Thyroid gland (tissue), 4 donors: ENCODE measurements around the gene AK1. TPM values are rescaled to one million over a fixed set of nuclear protein-coding genes. Genes with fewer than 3 reads are reported as not detected.

ENCODE experiments used
- DNase-seq, 2 donors: peaks; one replicate each; pipeline ENCODE4 v3.0.0-alpha.2; 2019
- H3K27ac ChIP-seq, 3 donors: fragments of 200-600 bp; sonication (generic); 1 replicate in 2 of 3; 2 replicates in 1 of 3; pipeline ENCODE4 v1.5.1; 2016 to 2019; ENCODE audit warnings: mild to moderate bottlenecking in 1 of 3, moderate library complexity in 1 of 3
- H3K27me3 ChIP-seq: fragments of 200-600 bp; sonication (generic); one replicate; pipeline ENCODE4 v1.5.1; 2019
- H3K36me3 ChIP-seq, 2 donors: fragments of 200-600 bp; sonication (generic); one replicate each; pipeline ENCODE4 v1.5.1; 2016 to 2019
- H3K4me1 ChIP-seq, 2 donors: fragments of 200-600 bp; sonication (generic); one replicate each; pipeline ENCODE4 v1.5.1; 2017 to 2019
- H3K4me3 ChIP-seq, 3 donors: fragments of 200-600 bp; sonication (generic); replicated peaks in 1 of 3; 1 replicate in 2 of 3; 2 replicates in 1 of 3; pipeline ENCODE4 v1.5.1; 2016; ENCODE audit warnings: mild to moderate bottlenecking in 1 of 3
- H3K9me3 ChIP-seq: fragments of 200-600 bp; sonication (generic); one replicate; pipeline ENCODE4 v1.5.1; 2017
- POLR2A ChIP-seq, 2 donors: fragments of 450-650 bp; IDR thresholded peaks; one replicate each; pipeline ENCODE4 v1.6.1; 2017; ENCODE audit warnings: antibody characterized with exemption in 2 of 2, mild to moderate bottlenecking in 2 of 2, moderate library complexity in 1 of 2
- WGBS, 2 donors: methylation state at CpG; one replicate each; pipeline ENCODE4 v1.1.5; 2017; 5-methylcytosine and 5-hydroxymethylcytosine counted together
- intact Hi-C: fragments of 100-400 bp; cut with DNase I; formaldehyde crosslinking; loops from one replicate; pipeline ENCODE4 v1.15.1; 2023
- total RNA-seq, 4 donors: library from RNA; depleted of rRNA; stranded (reverse); fragments of >200 nt; gene quantifications; one replicate each; pipeline ENCODE4 v1.2.3, GENCODE V29; 2016
- TF ChIP-seq, protein P1 (sequence below), 6 experiments: fragments of 200-600 bp in 3 of 6; fragments of 450-650 bp in 3 of 6; sonication (generic) in 3 of 6; IDR thresholded peaks; one replicate each; pipeline ENCODE4 v1.5.1; 2016 to 2019; ENCODE audit warnings: antibody characterized with exemption in 6 of 6, mild to moderate bottlenecking in 2 of 6, inconsistent platforms in 1 of 6, moderate library complexity in 1 of 6

Gene AK1
- total RNA-seq, 4 donors from 2014 or later, result 56.3 to 98.9 (median 86.3) TPM

DNA sequence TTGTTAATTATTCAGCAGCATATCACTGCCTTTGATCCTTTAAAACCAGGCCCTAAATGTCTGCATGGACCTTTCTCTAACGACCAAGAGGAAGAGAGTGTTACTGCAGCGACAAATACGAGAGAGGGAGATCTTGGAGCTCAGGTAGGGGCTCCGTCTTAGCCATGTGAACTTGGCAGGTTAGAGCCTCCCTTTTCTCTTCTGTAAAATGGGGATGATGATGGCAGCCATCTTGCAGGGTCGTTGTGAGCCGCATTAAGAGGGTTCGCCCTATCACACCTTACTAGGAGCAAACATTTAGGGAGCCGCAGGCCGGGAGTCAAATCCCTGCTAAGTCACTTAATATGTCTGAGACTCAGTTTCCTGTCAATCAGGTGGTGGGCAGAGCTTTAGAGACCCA lies 24.6 kb downstream of the AK1 start:
- peak overlapping the region; percentile 58 to 81 (median 72) for H3K27ac ChIP-seq
- no peaks in the 10 kb centered on the region for H3K27me3 ChIP-seq
- H3K4me3 ChIP-seq, result peak overlapping the region in 1 of 3 donors; percentile 54
- H3K36me3 ChIP-seq, result no peaks in the 10 kb centered on the region
- H3K4me1 ChIP-seq, result peaks cover 0 to 28% of the 10 kb centered on the region in 2 donors
- WGBS, 2 donors, result 77 to 89% methylated on average over 9 of the region's 9 CpGs
- no peaks in the 10 kb centered on the region for H3K9me3 ChIP-seq
- DNase-seq, result no peak
- TF ChIP-seq, protein P1, sequence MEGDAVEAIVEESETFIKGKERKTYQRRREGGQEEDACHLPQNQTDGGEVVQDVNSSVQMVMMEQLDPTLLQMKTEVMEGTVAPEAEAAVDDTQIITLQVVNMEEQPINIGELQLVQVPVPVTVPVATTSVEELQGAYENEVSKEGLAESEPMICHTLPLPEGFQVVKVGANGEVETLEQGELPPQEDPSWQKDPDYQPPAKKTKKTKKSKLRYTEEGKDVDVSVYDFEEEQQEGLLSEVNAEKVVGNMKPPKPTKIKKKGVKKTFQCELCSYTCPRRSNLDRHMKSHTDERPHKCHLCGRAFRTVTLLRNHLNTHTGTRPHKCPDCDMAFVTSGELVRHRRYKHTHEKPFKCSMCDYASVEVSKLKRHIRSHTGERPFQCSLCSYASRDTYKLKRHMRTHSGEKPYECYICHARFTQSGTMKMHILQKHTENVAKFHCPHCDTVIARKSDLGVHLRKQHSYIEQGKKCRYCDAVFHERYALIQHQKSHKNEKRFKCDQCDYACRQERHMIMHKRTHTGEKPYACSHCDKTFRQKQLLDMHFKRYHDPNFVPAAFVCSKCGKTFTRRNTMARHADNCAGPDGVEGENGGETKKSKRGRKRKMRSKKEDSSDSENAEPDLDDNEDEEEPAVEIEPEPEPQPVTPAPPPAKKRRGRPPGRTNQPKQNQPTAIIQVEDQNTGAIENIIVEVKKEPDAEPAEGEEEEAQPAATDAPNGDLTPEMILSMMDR (IDR thresholded peaks at IDR 0.05), result no peak
- no peak for TF ChIP-seq POLR2A (IDR thresholded peaks at IDR 0.05)
- intact Hi-C loops, result no loop called here

DNA sequence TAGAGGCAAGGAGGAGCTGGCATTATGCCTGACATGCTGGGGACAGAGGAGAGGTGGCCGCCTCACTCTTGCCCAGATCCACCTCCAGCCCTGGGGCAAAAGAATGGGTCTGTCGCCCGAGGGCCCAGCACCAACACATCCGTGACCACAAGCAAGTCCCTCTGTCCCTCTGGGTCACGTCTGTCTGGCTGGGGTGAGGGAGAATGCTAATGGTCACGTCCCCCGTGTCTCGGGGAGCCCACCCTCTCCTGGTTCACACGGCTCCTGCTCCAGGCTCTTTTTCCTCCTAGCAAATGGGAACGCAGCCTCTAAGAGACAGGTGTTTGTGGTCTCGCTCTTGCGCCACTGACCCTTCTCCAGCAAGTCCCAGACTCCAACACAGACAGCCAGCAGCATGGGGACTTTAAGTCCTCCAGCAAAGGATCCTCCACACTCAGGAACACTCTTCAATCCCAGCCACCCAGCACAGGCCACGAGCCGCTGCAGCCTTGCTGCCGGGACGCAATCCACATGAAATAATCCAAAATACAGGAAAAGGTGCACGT lies 27.1 kb downstream of the AK1 start:
- TF ChIP-seq POLR2A (IDR thresholded peaks at IDR 0.05), result no peak
- peak overlapping the region in 2 of 3 donors; percentile 24 to 43 for H3K27ac ChIP-seq
- no peak for DNase-seq
- no peaks in the 10 kb centered on the region for H3K9me3 ChIP-seq
- WGBS, 2 donors, result 79 to 83% methylated on average over 17 of the region's 17 CpGs
- H3K36me3 ChIP-seq, result no peaks in the 10 kb centered on the region
- no peaks in the 10 kb centered on the region for H3K27me3 ChIP-seq
- intact Hi-C loops, result no loop called here
- H3K4me1 ChIP-seq, result peaks cover 0 to 10% of the 10 kb centered on the region in 2 donors
- H3K4me3 ChIP-seq, result peak overlapping the region in 1 of 3 donors; percentile 19

DNA sequence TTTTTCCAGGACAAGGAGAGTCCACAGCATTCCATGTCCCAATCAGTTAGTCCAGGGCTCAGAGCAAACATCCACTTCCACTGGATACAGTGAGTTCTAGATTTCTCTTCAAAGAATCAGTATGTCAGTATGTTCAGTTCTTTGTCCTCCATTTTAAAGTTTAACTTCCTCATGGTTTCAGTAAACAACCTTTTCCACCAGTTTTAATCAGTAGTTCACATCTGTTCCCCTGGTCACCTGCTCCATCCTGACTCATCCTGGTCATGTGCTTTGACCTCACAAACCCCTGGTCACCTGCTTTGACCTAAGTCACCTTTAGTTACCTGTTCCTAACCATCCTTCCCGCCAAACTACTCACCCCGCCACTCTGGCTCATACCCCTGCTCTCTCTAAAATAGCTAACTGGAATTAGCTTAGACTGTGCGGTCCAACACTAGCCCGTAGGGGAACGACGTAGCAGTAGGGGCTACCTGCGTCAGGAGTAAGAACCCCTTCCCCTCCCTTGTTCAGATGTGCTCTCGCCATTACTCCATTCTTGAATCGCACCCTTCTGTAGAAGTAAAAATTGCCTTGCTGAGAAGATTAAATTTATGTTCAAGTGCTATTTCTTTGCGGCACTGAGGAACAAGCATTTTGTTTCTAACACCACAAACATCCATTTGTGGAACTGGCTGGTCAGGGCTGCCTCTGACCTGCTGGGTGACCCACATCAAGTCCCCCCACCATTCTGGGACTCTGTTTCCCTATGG lies 28.5 kb downstream of the AK1 start:
- no peak for DNase-seq
- intact Hi-C loops, result no loop called here
- WGBS, 2 donors, result 83 to 95% methylated on average over 10 of the region's 10 CpGs
- no peak overlapping the region for H3K4me3 ChIP-seq
- H3K9me3 ChIP-seq, result no peaks in the 10 kb centered on the region
- H3K27me3 ChIP-seq, result no peaks in the 10 kb centered on the region
- no peak for TF ChIP-seq POLR2A (IDR thresholded peaks at IDR 0.05)
- TF ChIP-seq, protein P1 (IDR thresholded peaks at IDR 0.05), result no peak
- H3K4me1 ChIP-seq, result peaks cover 0 to 13% of the 10 kb centered on the region in 2 donors
- H3K27ac ChIP-seq, result no peak overlapping the region
- H3K36me3 ChIP-seq, result no peaks in the 10 kb centered on the region

DNA sequence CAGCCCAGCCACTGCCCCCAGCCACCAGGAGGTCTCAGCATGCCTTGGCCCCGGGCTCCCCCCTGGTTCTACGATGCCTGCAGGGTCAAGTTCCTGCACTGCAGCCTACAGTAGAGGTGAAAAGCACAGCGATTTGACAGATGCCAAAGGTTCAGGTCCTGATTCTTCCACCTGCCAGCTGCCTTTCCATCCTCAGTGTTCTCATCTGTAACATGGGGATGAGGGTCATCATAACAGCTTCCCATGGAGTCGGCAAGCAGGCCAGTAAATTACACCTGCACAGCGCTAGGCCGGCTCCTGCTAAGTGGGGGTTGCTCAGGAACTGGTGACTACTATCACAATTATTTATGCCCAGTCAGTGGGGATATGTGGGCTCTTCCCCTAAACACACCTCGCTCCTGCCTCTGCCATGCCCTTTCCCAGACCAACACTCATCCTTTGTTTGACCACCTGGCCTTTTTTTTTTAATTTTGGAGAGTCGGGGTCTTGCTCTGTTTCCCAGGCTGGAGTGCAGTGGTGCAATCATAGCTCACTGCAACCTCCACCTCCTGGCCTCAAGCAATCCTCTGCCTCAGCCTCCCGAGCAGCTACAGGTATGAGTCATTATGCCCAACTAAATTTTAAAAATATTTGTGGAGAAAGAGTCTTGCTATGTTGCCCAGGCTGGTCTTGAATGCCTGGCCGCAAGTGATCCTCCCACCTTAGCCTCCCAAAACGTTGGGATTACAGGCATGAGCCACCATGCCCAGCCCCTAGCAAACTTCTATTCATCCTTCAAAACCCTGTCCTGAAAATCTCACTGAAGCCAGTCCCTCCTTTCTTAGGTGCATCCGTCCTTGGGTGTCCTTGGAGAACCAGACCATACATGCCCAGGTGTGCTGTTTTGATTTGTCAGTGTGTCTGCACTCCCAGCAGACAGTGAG lies 29.4 kb downstream of the AK1 start:
- Histone ChIP-seq H3K4me3 (no peak overlapping the region), H3K9me3 (no peaks in the 10 kb centered on the region), H3K27ac (peak overlapping the region in 1 of 3 donors; percentile 65), H3K4me1 (peaks cover 0 to 13% of the 10 kb centered on the region in 2 donors), H3K27me3 (no peaks in the 10 kb centered on the region), H3K36me3 (no peaks in the 10 kb centered on the region)
- intact Hi-C loops, result no loop called here
- WGBS, 2 donors, result 82 to 87% methylated on average over 12 of the region's 12 CpGs
- TF ChIP-seq, protein P1 (IDR thresholded peaks at IDR 0.05), result no peak
- TF ChIP-seq POLR2A (IDR thresholded peaks at IDR 0.05), result no peak
- DNase-seq, result no peak

DNA sequence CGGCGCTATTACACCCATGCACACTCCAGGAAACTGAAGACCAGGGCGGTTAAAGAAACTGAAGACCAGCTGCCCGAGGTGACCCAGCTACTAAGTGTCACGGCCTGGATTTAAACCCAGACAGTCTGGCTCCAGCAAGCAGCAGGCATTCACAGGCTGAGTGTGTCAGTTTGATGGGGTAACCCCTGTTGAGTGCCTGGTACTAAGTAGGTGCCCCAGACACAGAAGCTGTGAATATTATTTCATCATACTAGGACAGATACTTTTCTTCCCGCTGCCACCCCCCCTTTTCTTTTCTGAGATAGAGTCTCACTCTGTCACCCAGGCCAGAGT lies 30.3 kb downstream of the AK1 start:
- no peaks in the 10 kb centered on the region for H3K36me3 ChIP-seq
- no peak overlapping the region for H3K4me3 ChIP-seq
- peak overlapping the region; percentile 0 to 65 (median 56) for H3K27ac ChIP-seq
- TF ChIP-seq, protein P1 (IDR thresholded peaks at IDR 0.05), result no peak
- no peak for TF ChIP-seq POLR2A (IDR thresholded peaks at IDR 0.05)
- no peaks in the 10 kb centered on the region for H3K9me3 ChIP-seq
- intact Hi-C loops, result no loop called here
- DNase-seq, result no peak
- 40 to 67% methylated on average over 2 to 6 of the region's 6 CpGs for WGBS, 2 donors
- H3K27me3 ChIP-seq, result no peaks in the 10 kb centered on the region
- H3K4me1 ChIP-seq, result peaks cover 0 to 13% of the 10 kb centered on the region in 2 donors
